ENCODE results near the gene IAPP.
"Not testable (repeated sequence)": the region's sequence is repeated elsewhere in the genome, so short reads cannot be mapped to it uniquely, and the experiment has no call there.

Gene IAPP

GRCh38 chr12:21346542-21347205 is 26.0 kb upstream of the IAPP start:
- no peak for DNase-seq (ENCODE audit: low read depth)
- no peak overlapping the region for H3K4me3 ChIP-seq (ENCODE audit: low read depth, low read length)
- TF ChIP-seq, protein P1, sequence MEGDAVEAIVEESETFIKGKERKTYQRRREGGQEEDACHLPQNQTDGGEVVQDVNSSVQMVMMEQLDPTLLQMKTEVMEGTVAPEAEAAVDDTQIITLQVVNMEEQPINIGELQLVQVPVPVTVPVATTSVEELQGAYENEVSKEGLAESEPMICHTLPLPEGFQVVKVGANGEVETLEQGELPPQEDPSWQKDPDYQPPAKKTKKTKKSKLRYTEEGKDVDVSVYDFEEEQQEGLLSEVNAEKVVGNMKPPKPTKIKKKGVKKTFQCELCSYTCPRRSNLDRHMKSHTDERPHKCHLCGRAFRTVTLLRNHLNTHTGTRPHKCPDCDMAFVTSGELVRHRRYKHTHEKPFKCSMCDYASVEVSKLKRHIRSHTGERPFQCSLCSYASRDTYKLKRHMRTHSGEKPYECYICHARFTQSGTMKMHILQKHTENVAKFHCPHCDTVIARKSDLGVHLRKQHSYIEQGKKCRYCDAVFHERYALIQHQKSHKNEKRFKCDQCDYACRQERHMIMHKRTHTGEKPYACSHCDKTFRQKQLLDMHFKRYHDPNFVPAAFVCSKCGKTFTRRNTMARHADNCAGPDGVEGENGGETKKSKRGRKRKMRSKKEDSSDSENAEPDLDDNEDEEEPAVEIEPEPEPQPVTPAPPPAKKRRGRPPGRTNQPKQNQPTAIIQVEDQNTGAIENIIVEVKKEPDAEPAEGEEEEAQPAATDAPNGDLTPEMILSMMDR (conservative IDR thresholded peaks at IDR 0.05; ENCODE audit: low read depth, low read length): no peak

DNA sequence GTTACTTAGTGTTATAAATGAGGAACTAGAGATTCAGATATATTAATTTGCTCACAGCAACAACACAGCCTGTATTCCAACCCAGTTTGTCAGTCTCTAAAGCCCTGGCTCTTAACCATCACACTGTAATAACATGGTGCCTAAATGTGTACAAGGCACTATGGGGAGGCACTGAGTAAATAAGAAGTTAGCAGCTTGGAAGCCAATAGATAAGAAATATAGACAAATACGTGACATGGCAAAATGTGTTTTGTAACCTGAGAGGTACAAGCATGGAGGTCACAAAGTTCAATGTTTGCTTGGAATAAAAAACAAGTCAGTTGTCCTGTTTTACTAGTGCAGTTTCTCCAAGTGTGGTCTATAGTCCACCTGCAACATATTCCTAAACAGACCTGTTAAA is 21.7 kb upstream of the IAPP start:
- no peak overlapping the region for H3K4me3 ChIP-seq (ENCODE audit: low read depth, low read length)
- TF ChIP-seq, protein P1 (conservative IDR thresholded peaks at IDR 0.05; ENCODE audit: low read depth, low read length): no peak
- no peak for DNase-seq (ENCODE audit: low read depth)

DNA sequence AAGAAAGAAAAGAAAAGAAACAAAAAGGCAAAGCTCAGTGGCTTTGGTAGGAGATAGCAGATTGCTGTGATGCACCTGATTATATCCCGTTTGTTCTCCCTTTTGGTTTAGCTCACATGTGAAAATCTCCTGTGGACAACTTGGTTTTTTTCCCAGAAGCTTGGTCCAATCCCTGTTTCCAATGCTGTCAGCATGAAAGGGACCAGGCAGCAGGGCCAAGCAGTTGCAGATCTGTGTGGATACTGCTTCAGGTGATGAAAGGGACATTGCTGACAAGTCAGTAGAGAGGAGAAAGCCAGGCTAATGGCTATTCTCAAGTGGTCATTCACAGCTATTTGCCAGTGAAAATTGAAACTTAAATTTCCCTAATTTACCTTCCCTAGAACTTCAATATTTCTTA is 19.2 kb upstream of the IAPP start:
- H3K4me3 ChIP-seq (ENCODE audit: low read depth, low read length): no peak overlapping the region
- TF ChIP-seq, protein P1 (conservative IDR thresholded peaks at IDR 0.05; ENCODE audit: low read depth, low read length): no peak
- DNase-seq (ENCODE audit: low read depth): no peak

DNA sequence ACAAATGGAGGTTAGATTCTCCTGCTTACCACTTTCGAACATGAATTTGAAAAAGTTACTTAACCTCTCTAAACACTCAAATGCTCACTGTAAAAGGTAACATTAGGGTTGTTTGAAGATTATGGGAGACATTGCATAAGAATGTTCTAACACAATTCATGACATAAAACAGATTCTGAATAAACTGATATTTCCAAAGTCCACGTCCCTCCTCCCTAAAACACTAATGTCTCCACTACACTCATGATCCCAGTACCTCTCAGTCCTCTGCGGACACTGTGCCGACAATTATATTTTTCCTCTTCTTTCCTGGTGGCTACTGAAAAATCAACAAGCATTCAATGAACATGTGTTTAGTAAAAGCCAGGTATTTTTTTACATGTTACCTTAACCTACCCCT is 18.8 kb upstream of the IAPP start:
- TF ChIP-seq, protein P1 (conservative IDR thresholded peaks at IDR 0.05; ENCODE audit: low read depth, low read length): no peak

DNA sequence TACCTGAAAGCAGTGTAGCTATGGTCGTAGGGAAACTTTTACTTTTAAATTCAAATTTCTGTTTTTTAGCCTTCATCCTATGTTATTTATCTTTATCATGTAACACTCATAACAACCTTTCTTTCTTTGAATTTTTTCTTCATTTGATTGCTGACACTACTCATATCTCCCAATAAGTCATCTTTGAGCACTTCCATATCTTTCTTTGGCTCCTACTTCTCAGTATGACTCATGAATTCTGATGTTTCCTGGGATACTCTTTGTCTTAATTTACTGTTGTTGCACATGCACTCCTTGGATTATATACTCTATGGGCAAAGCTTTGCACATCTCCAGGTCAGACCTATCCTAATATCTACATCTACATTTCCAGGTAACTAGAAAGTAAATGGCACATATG is 18.1 kb upstream of the IAPP start:
- no peak overlapping the region for H3K4me3 ChIP-seq (ENCODE audit: low read depth, low read length)
- TF ChIP-seq, protein P1 (conservative IDR thresholded peaks at IDR 0.05; ENCODE audit: low read depth, low read length): no peak
- DNase-seq (ENCODE audit: low read depth): no peak

More for the DNA sequence above, 18.8 kb upstream of the IAPP start:
- DNase-seq (ENCODE audit: low read depth): no peak
- H3K4me3 ChIP-seq (ENCODE audit: low read depth, low read length): no peak overlapping the region

GRCh38 chr12:21360632-21361031 is 12.1 kb upstream of the IAPP start:
- DNase-seq (ENCODE audit: low read depth): not testable (repeated sequence)

DNA sequence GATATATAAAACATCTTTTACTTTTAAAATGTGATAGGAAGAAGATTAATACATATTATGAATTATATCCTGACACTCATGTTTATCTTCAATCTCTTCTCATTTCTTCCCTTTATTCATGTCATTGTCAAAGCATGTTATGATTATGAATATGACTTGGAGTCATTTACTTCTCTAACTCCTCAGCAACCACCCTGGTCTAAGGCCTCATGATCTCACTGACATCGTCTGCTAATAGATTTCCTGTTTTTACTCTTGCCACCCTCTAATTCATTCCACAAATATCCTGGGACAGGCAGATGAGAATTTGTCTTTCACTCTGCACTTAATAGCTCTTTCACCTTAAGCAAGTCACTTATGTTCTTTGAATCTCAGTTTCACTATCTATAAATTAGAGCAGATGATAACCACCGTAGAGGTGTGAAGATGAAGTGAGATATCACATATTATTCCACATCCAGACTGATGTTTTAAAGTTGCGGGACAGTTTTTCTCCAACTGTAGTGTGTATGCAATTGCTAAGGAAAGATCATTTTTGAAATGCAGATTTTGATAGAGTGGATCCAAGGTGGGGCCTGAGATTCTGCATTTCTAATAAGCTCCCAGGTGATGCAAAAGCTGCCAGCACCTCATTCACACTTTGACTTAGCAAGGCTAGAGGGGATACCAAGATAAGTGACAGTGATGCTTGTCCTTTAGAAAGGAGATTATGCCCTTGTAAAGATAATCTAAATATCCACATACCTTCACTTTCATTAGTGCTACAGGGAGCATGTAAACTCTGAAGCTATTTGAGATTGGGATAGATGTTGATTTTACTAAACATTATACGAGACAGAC is 3.3 kb upstream of the IAPP start:
- no peak for DNase-seq (ENCODE audit: low read depth)
- no peak overlapping the region for H3K4me3 ChIP-seq (ENCODE audit: low read depth, low read length)
- TF ChIP-seq, protein P1 (conservative IDR thresholded peaks at IDR 0.05; ENCODE audit: low read depth, low read length): no peak

More at GRCh38 chr12:21360632-21361031, 12.1 kb upstream of the IAPP start:
- not testable (repeated sequence) for H3K4me3 ChIP-seq (ENCODE audit: low read depth, low read length)

All from choroid plexus epithelial cell (primary cell).